ENCODE data around the gene CACNG8.
"Not testable (repeated sequence)": the region's sequence is repeated elsewhere in the genome, so short reads cannot be mapped to it uniquely, and the experiment has no call there.

The CACNG8 gene

GRCh38 chr19:53962887-53963431 is at the start of gene CACNG8:
CACNG8 (plus strand) TSS chr19:53962937.
- no peak for DNase-seq (ENCODE audit: low spot score)

- no peak for DNase-seq (ENCODE audit: low spot score)
Measured at GRCh38 chr19:53915000-53915399, 47.7 kb upstream of the CACNG8 start.

- DNase-seq (ENCODE audit: low spot score) = no peak
Measured at GRCh38 chr19:53916004-53916403, 46.7 kb upstream of the CACNG8 start.

GRCh38 chr19:53917356-53917755 is 45.4 kb upstream of the CACNG8 start:
- DNase-seq (ENCODE audit: low spot score) = no peak

GRCh38 chr19:53927739-53928138 is 35.0 kb upstream of the CACNG8 start:
- peak; percentile 58 for DNase-seq (ENCODE audit: low spot score)

GRCh38 chr19:53936029-53936428 is 26.7 kb upstream of the CACNG8 start:
- no peak for DNase-seq (ENCODE audit: low spot score)

- DNase-seq (ENCODE audit: low spot score) = no peak
Measured at GRCh38 chr19:53942001-53942786, 20.5 kb upstream of the CACNG8 start.

- no peak for DNase-seq (ENCODE audit: low spot score)
Measured at GRCh38 chr19:53944416-53944815, 18.3 kb upstream of the CACNG8 start.

- DNase-seq (ENCODE audit: low spot score) = no peak
Measured at GRCh38 chr19:53944933-53945332, 17.8 kb upstream of the CACNG8 start.

GRCh38 chr19:53945441-53945840 is 17.3 kb upstream of the CACNG8 start:
- DNase-seq (ENCODE audit: low spot score) = peak; percentile 44

GRCh38 chr19:53945998-53946397 is 16.7 kb upstream of the CACNG8 start:
- no peak for DNase-seq (ENCODE audit: low spot score)

- DNase-seq (ENCODE audit: low spot score) = no peak
Measured at GRCh38 chr19:53947624-53948023, 15.1 kb upstream of the CACNG8 start.

- not testable (repeated sequence) for DNase-seq (ENCODE audit: low spot score)
Measured at GRCh38 chr19:53948611-53949010, 14.1 kb upstream of the CACNG8 start.

- no peak for DNase-seq (ENCODE audit: low spot score)
Measured at GRCh38 chr19:53951436-53951835, 11.3 kb upstream of the CACNG8 start.

GRCh38 chr19:53951947-53952346 is 10.8 kb upstream of the CACNG8 start:
- DNase-seq (ENCODE audit: low spot score) = no peak

GRCh38 chr19:53953383-53953782 is 9.4 kb upstream of the CACNG8 start:
- DNase-seq (ENCODE audit: low spot score) = no peak

- no peak for DNase-seq (ENCODE audit: low spot score)
Measured at GRCh38 chr19:53957448-53958167, 5.1 kb upstream of the CACNG8 start.

GRCh38 chr19:53958168-53958571 is 4.6 kb upstream of the CACNG8 start:
- no peak for DNase-seq (ENCODE audit: low spot score)

GRCh38 chr19:53958823-53959757 is 3.6 kb upstream of the CACNG8 start:
- no peak for DNase-seq (ENCODE audit: low spot score)

- DNase-seq (ENCODE audit: low spot score) = no peak
Measured at GRCh38 chr19:53960187-53960586, 2.5 kb upstream of the CACNG8 start.

- no peak for DNase-seq (ENCODE audit: low spot score)
Measured at GRCh38 chr19:53960886-53961285, 1.9 kb upstream of the CACNG8 start.
